Keratinocyte (primary cell): Measurements from ENCODE around the gene TARS2. TPM values are rescaled to one million over a fixed set of nuclear protein-coding genes. Genes with fewer than 3 reads are reported as not detected.

ENCODE experiments used
- DNase-seq: peaks from one replicate; pipeline ENCODE4 v3.0.0-alpha.2; 2011; ENCODE audit warnings: low read depth, missing footprints, low spot score
- FAIRE-seq: peaks from 2 replicates; lab custom pipeline; 2011; peaks lifted over from hg19 to GRCh38; lab: Jason Lieb, UNC
- H2AFZ ChIP-seq: 2 replicates; pipeline ENCODE4 v1.6.0; 2012; ENCODE audit warnings: low read length, control low read depth, inconsistent platforms; ENCODE audit not compliant: control insufficient read depth
- H3K27ac ChIP-seq: 2 replicates; pipeline ENCODE4 v1.5.1; 2011; ENCODE audit warnings: low read length; ENCODE audit not compliant: control insufficient read depth, insufficient read depth
- H3K27me3 ChIP-seq: 3 replicates; pipeline ENCODE4 v1.6.0; 2011; ENCODE audit warnings: low read length; ENCODE audit not compliant: control insufficient read depth, insufficient read depth; ENCODE audit errors: extremely low read depth
- H3K36me3 ChIP-seq, 2 experiments: 2 replicates in 1 of 2; 3 replicates in 1 of 2; pipeline ENCODE4 v1.5.1; 2011; ENCODE audit warnings: low read length in 2 of 2, mild to moderate bottlenecking in 1 of 2; ENCODE audit not compliant: control insufficient read depth in 2 of 2, insufficient read depth in 2 of 2; ENCODE audit errors: extremely low read depth in 1 of 2
- H3K4me1 ChIP-seq: 3 replicates; pipeline ENCODE4 v1.5.1; 2011; ENCODE audit warnings: low read length; ENCODE audit not compliant: control insufficient read depth, insufficient read depth; ENCODE audit errors: extremely low read depth
- H3K4me2 ChIP-seq: 3 replicates; pipeline ENCODE4 v1.6.0; 2011; ENCODE audit warnings: low read depth, low read length; ENCODE audit not compliant: control insufficient read depth, insufficient read depth; ENCODE audit errors: extremely low read depth
- H3K4me3 ChIP-seq, 3 experiments: fragments of 200-600 bp in 1 of 3; sonication (generic) in 1 of 3; 2 replicates in 2 of 3; 3 replicates in 1 of 3; pipeline ENCODE4 v1.5.1; 2011 to 2016; ENCODE audit warnings: low read length in 3 of 3, mild to moderate bottlenecking in 3 of 3, control low read depth in 2 of 3, inconsistent platforms in 1 of 3, low read depth in 1 of 3, mixed read lengths in 1 of 3, mixed run types in 1 of 3, moderate library complexity in 1 of 3; ENCODE audit not compliant: control insufficient read depth in 2 of 3, insufficient read depth in 2 of 3; ENCODE audit errors: extremely low read depth in 1 of 3
- H3K79me2 ChIP-seq: 2 replicates; pipeline ENCODE4 v1.6.0; 2012; ENCODE audit warnings: low read length; ENCODE audit not compliant: control insufficient read depth, insufficient read depth
- H3K9ac ChIP-seq: 3 replicates; pipeline ENCODE4 v1.6.0; 2011; ENCODE audit warnings: low read length; ENCODE audit not compliant: control insufficient read depth, insufficient read depth; ENCODE audit errors: extremely low read depth
- H3K9me1 ChIP-seq: 3 replicates; pipeline ENCODE4 v1.6.0; 2011; ENCODE audit warnings: low read length; ENCODE audit not compliant: control insufficient read depth, insufficient read depth; ENCODE audit errors: extremely low read depth
- H3K9me3 ChIP-seq: 2 replicates; pipeline ENCODE4 v1.5.1; 2012; ENCODE audit warnings: low read depth, low read length; ENCODE audit not compliant: control insufficient read depth
- H4K20me1 ChIP-seq: 3 replicates; pipeline ENCODE4 v1.6.0; 2011; ENCODE audit warnings: low read length; ENCODE audit not compliant: control insufficient read depth, insufficient read depth; ENCODE audit errors: extremely low read depth
- CTCF ChIP-seq, 3 experiments: IDR thresholded peaks in 1 of 3; conservative IDR thresholded peaks in 1 of 3; optimal IDR thresholded peaks in 1 of 3; 2 replicates in 2 of 3; 3 replicates in 1 of 3; pipeline versions ENCODE3 to v1.5.1; 2011; ENCODE audit warnings: low read length in 3 of 3, mild to moderate bottlenecking in 3 of 3, moderate library complexity in 2 of 3, control low read depth in 1 of 3, inconsistent platforms in 1 of 3; ENCODE audit not compliant: insufficient read depth in 2 of 3; ENCODE audit errors: extremely low read depth in 1 of 3
- EZH2 ChIP-seq: IDR thresholded peaks from one replicate; pipeline ENCODE4 v1.6.1; 2012; ENCODE audit warnings: inconsistent platforms, mild to moderate bottlenecking, low read length, moderate library complexity
- dilution Hi-C: fragments of 300-500 bp; cut with MboI; formaldehyde crosslinking; loops from one replicate; pipeline ENCODE4 v1.7.0; 2020; ENCODE audit warnings: low sequenced_read_pairs; ENCODE audit not compliant: extremely low pct_ligation_motif_present
- polyA minus RNA-seq, 3 experiments: library from RNA; depleted of rRNA, polyadenylated mRNA; stranded (reverse); fragments of >200 nt; gene quantifications; 1 replicate in 1 of 3; 2 replicates in 1 of 3; 3 replicates in 1 of 3; pipeline ENCODE4 v1.2.3, GENCODE V29; 2011
- polyA plus RNA-seq, 5 experiments: library from polyadenylated mRNA; depleted of rRNA in 3 of 5; stranded (reverse) in 3 of 5; stranded (forward) in 1 of 5; unstranded in 1 of 5; fragments of >200 nt; gene quantifications; 1 replicate in 1 of 5; 2 replicates in 3 of 5; 3 replicates in 1 of 5; pipeline versions ENCODE4 v1.2.1 to v1.2.3, GENCODE V29; 2011 to 2012; ENCODE audit warnings: missing spikeins in 2 of 5, low read depth in 1 of 5, low replicate concordance in 1 of 5

Gene TARS2
- polyA plus RNA-seq (26.6 to 37.5 TPM (median 28.4 TPM) in 3 replicates), polyA minus RNA-seq (26.9 to 60.2 TPM (median 37.6 TPM) in 3 replicates)
- polyA plus RNA-seq (2011; ENCODE audit: low read depth) = 34.6 TPM
- polyA plus RNA-seq (2011; cell fraction: cytosol; rRNA removed) = 13.8 and 20.0 TPM in 2 replicates
- polyA plus RNA-seq (2011; cell fraction: nucleus; rRNA removed) = 48.9 and 49.0 TPM in 2 replicates
- polyA plus RNA-seq (2012; ENCODE audit: low replicate concordance) = 24.2 and 26.7 TPM in 2 replicates
- 11.1 TPM for polyA minus RNA-seq (2011; cell fraction: cytosol; rRNA and poly(A)+ RNA removed)
- polyA minus RNA-seq (2011; cell fraction: nucleus; rRNA and poly(A)+ RNA removed) = 26.5 and 35.8 TPM in 2 replicates

- Histone ChIP-seq H3K4me3 (peak within 1 kb of the TSS; percentile 84 to 90 (median 85)), H3K36me3 (peaks cover 11 to 23% of the 10 kb centered on the region in 2 experiments), H2AFZ (peak within 1 kb of the TSS; percentile 98), H4K20me1 (no peaks in the 10 kb centered on the region), H3K27me3 (no peaks in the 10 kb centered on the region), H3K4me2 (peak within 1 kb of the TSS; percentile 96), H3K9me1 (no peaks in the 10 kb centered on the region), H3K79me2 (peaks cover 13% of the 10 kb centered on the region), H3K27ac (peak within 1 kb of the TSS; percentile 97), H3K9me3 (no peaks in the 10 kb centered on the region), H3K9ac (peak within 1 kb of the TSS; percentile 94), H3K4me1 (peaks cover 16% of the 10 kb centered on the region)
- FAIRE-seq (peak; percentile 62), DNase-seq (peak; percentile 85)
- peak in 1 of 3 experiments; percentile 26 for TF ChIP-seq CTCF (optimal IDR thresholded peaks at IDR 0.05 in 1 of 3, IDR thresholded peaks at IDR 0.05 in 1 of 3, conservative IDR thresholded peaks at IDR 0.05 in 1 of 3; ENCODE audit: extremely low read depth in 1 of 3, insufficient read depth in 2 of 3, low read length in 3 of 3)
- no peak for TF ChIP-seq EZH2
- dilution Hi-C loops = no loop called here
These were observed at the start of gene TARS2 for GRCh38 chr1:150486966-150487762. TSS of gene TARS2 (plus strand) at chr1:150487419. CDS start at chr1:150487451, 32 bp downstream.

- no peaks in the 10 kb centered on the region for H3K4me1 ChIP-seq
- TF ChIP-seq EZH2 (no peak), CTCF (optimal IDR thresholded peaks at IDR 0.05 in 1 of 3, IDR thresholded peaks at IDR 0.05 in 1 of 3, conservative IDR thresholded peaks at IDR 0.05 in 1 of 3; ENCODE audit: extremely low read depth in 1 of 3, insufficient read depth in 2 of 3, low read length in 3 of 3) (no peak)
- no peaks in the 10 kb centered on the region for H4K20me1 ChIP-seq
- no peak overlapping the region for H3K4me2 ChIP-seq
- H3K9me3 ChIP-seq = no peaks in the 10 kb centered on the region
- H3K4me3 ChIP-seq = no peak overlapping the region
- DNase-seq = no peak
- no peak overlapping the region for H3K27ac ChIP-seq
- H2AFZ ChIP-seq = no peak overlapping the region
- no peaks in the 10 kb centered on the region for H3K79me2 ChIP-seq
- dilution Hi-C loops = no loop called here
- peaks cover under 1 to 1% of the 10 kb centered on the region in 2 experiments for H3K36me3 ChIP-seq
- H3K27me3 ChIP-seq = no peaks in the 10 kb centered on the region
- H3K9ac ChIP-seq = no peak overlapping the region
- no peak for FAIRE-seq
- H3K9me1 ChIP-seq = no peaks in the 10 kb centered on the region
These were observed 46.1 kb upstream of the TARS2 start for GRCh38 chr1:150441121-150441520.
